IMR-90 (cell line): ENCODE measurements around the gene IGLON5. TPM values are rescaled to one million over a fixed set of nuclear protein-coding genes. Genes with fewer than 3 reads are reported as not detected.
A peak's percentile ranks its signal among the peaks of the same experiment; 100 is the strongest.

Experiments used
- ATAC-seq: fragments of 200-7000 bp; cut with Tn5 transposase; 2 replicates; pipeline ENCODE4 v1.9.1; 2020; ENCODE audit warnings: low read depth, mild to moderate bottlenecking, moderate library complexity
- BruUV-seq: library from RNA; stranded (reverse); fragments of 400-500 nt; replicated peaks from 2 replicates; lab custom pipeline; 2021; lab: Mats Ljungman, UMichigan
- CTCF ChIA-PET: fragments of 300-600 bp; formaldehyde crosslinking; extraction: SDS; loops from one replicate; lab custom pipeline; 2021; ENCODE audit warnings: antibody characterized with exemption; lab: Yijun Ruan, JAX
- POLR2A ChIA-PET: fragments of 300-600 bp; sonication (Branson Sonifier 250); formaldehyde crosslinking; loops from one replicate; lab custom pipeline; 2022; ENCODE audit warnings: antibody characterized with exemption; ENCODE audit not compliant: unreplicated experiment; lab: Charles Lee
- DNase-seq: peaks from one replicate; pipeline ENCODE4 v3.0.0; 2013
- H2AFZ ChIP-seq: replicated peaks from 2 replicates; pipeline ENCODE3; 2013; ENCODE audit warnings: low read length, mild to moderate bottlenecking; ENCODE audit not compliant: poor library complexity
- H2AK5ac ChIP-seq: 2 replicates; pipeline ENCODE4 v1.6.1; 2013; ENCODE audit warnings: low read depth, low read length, inconsistent platforms
- H2AK9ac ChIP-seq: replicated peaks from 2 replicates; pipeline ENCODE3; 2013; ENCODE audit warnings: mild to moderate bottlenecking, low read depth, low read length, moderate library complexity; ENCODE audit not compliant: poor library complexity
- H2BK120ac ChIP-seq: 2 replicates; pipeline ENCODE4 v1.6.1; 2013; ENCODE audit warnings: low read depth, low read length, inconsistent platforms
- H2BK15ac ChIP-seq: 3 replicates; pipeline ENCODE4 v1.6.1; 2013; ENCODE audit warnings: low read depth, low read length, inconsistent platforms
- H2BK20ac ChIP-seq: 2 replicates; pipeline ENCODE4 v1.6.1; 2013; ENCODE audit warnings: low read depth, mild to moderate bottlenecking, inconsistent platforms, low read length, moderate library complexity
- H2BK5ac ChIP-seq: 2 replicates; pipeline ENCODE4 v1.6.1; 2013; ENCODE audit warnings: mild to moderate bottlenecking, low read depth, low read length, inconsistent platforms; ENCODE audit not compliant: poor library complexity, severe bottlenecking
- H3K14ac ChIP-seq: replicated peaks from 2 replicates; pipeline ENCODE4 v1.6.1; 2013; ENCODE audit warnings: low read depth, low read length, inconsistent platforms
- H3K18ac ChIP-seq: 2 replicates; pipeline ENCODE4 v1.6.1; 2013; ENCODE audit warnings: low read depth, low read length, control low read depth
- H3K23ac ChIP-seq: 2 replicates; pipeline ENCODE4 v1.6.1; 2013; ENCODE audit warnings: low read depth, low read length, inconsistent platforms
- H3K27ac ChIP-seq: 2 replicates; pipeline ENCODE4 v1.5.1; 2013; ENCODE audit warnings: mild to moderate bottlenecking, control low read depth, low read length; ENCODE audit not compliant: insufficient read depth
- H3K27me3 ChIP-seq: 2 replicates; pipeline ENCODE4 v1.6.1; 2013; ENCODE audit warnings: low read length; ENCODE audit not compliant: control insufficient read depth, insufficient read depth
- H3K36me3 ChIP-seq: 2 replicates; pipeline ENCODE4 v1.6.1; 2013; ENCODE audit warnings: low read length, mixed read lengths; ENCODE audit not compliant: control insufficient read depth, insufficient read depth
- H3K4ac ChIP-seq: 2 replicates; pipeline ENCODE4 v1.6.1; 2013; ENCODE audit warnings: low read depth, low read length, inconsistent platforms
- H3K4me1 ChIP-seq: 2 replicates; pipeline ENCODE4 v1.6.1; 2013; ENCODE audit warnings: low read length, mixed read lengths; ENCODE audit not compliant: control insufficient read depth, insufficient read depth
- H3K4me2 ChIP-seq: 2 replicates; pipeline ENCODE4 v1.6.1; 2013; ENCODE audit warnings: low read depth, mild to moderate bottlenecking, control low read depth, low read length, moderate library complexity
- H3K4me3 ChIP-seq: 2 replicates; pipeline ENCODE4 v1.5.1; 2013; ENCODE audit warnings: low read depth, mild to moderate bottlenecking, control low read depth, low read length, moderate library complexity; ENCODE audit not compliant: insufficient read depth
- H3K56ac ChIP-seq: 2 replicates; pipeline ENCODE4 v1.6.1; 2013; ENCODE audit warnings: low read length, inconsistent platforms; ENCODE audit not compliant: insufficient read depth; ENCODE audit errors: extremely low read depth
- H3K79me1 ChIP-seq, 2 experiments: 2 replicates each; pipeline ENCODE4 v1.6.1; 2013; ENCODE audit warnings: low read length in 2 of 2, inconsistent platforms in 1 of 2, low read depth in 1 of 2
- H3K9ac ChIP-seq: 2 replicates; pipeline ENCODE4 v1.6.1; 2013; ENCODE audit warnings: low read depth, low read length, control low read depth
- H3K9me1 ChIP-seq: 2 replicates; pipeline ENCODE4 v1.6.1; 2013; ENCODE audit warnings: low read length, inconsistent platforms; ENCODE audit not compliant: insufficient read depth
- H3K9me3 ChIP-seq: 2 replicates; pipeline ENCODE4 v1.6.1; 2013; ENCODE audit warnings: low read length; ENCODE audit not compliant: control insufficient read depth, insufficient read depth
- H4K20me1 ChIP-seq: 2 replicates; pipeline ENCODE4 v1.6.1; 2013; ENCODE audit warnings: low read length, inconsistent platforms; ENCODE audit not compliant: insufficient read depth
- H4K5ac ChIP-seq: 2 replicates; pipeline ENCODE4 v1.6.1; 2013; ENCODE audit warnings: mild to moderate bottlenecking, low read depth, low read length, control low read depth
- H4K8ac ChIP-seq, 2 experiments: 2 replicates each; pipeline ENCODE4 v1.6.1; 2013; ENCODE audit warnings: low read depth in 2 of 2, low read length in 2 of 2, control low read depth in 1 of 2, inconsistent platforms in 1 of 2
- H4K91ac ChIP-seq: 2 replicates; pipeline ENCODE4 v1.6.1; 2013; ENCODE audit warnings: low read depth, low read length, inconsistent platforms; ENCODE audit not compliant: insufficient read depth
- MAFK ChIP-seq: IDR thresholded peaks from 2 replicates; pipeline ENCODE4 v1.6.1; 2012; ENCODE audit warnings: low read depth, low read length, improper control_type of control experiment
- POLR2A ChIP-seq: IDR thresholded peaks from 2 replicates; pipeline ENCODE4 v1.6.1; 2012; ENCODE audit warnings: mild to moderate bottlenecking, low read depth, low read length
- WGBS, 2 experiments: methylation state at CpG; one replicate each; pipeline versions ENCODE4 v1.1.5 to v1.1.7; 2013; ENCODE audit warnings: missing lambda C conversion rate in 2 of 2; ENCODE audit not compliant: insufficient read length in 1 of 2; ENCODE audit errors: extremely low coverage in 2 of 2; 5-methylcytosine and 5-hydroxymethylcytosine counted together
- dilution Hi-C: fragments of 300-500 bp; cut with HindIII; formaldehyde crosslinking; loops from one replicate; pipeline ENCODE4 v1.14.3; 2018; ENCODE audit warnings: low sequenced_read_pairs; ENCODE audit not compliant: unreplicated experiment
- in situ Hi-C: fragments of 300-500 bp; cut with MboI; formaldehyde crosslinking; loops from 3 replicates; pipeline ENCODE4 v1.14.3; 2019; ENCODE audit warnings: low sequenced_read_pairs, inconsistent platforms, mixed read lengths
- intact Hi-C: fragments of 100-400 bp; cut with micrococcal nuclease; formaldehyde crosslinking; loops from 2 replicates; pipeline ENCODE4 v1.10.0; 2022
- polyA plus RNA-seq, 3 experiments: library from polyadenylated mRNA; depleted of rRNA; stranded (reverse); fragments of >200 nt; gene quantifications; 2 replicates each; pipeline ENCODE4 v1.2.3, GENCODE V29; 2012; ENCODE audit warnings: low replicate concordance in 1 of 3
- total RNA-seq: library from RNA; depleted of rRNA; stranded (reverse); fragments of >200 nt; gene quantifications from 2 replicates; pipeline ENCODE4 v1.2.3, GENCODE V29; 2012

The IGLON5 gene
- total and polyA plus RNA-seq, 2 of the 4 experiments (the other 2 are of a cell fraction): not detected

GRCh38 chr19:51365211-51365964 is 53.9 kb downstream of the IGLON5 start:
- Histone ChIP-seq H3K4me2 (peak overlapping the region; percentile 96), H3K27me3 (no peaks in the 10 kb centered on the region), H2BK120ac (peak overlapping the region; percentile 58; the same call in 1 of the 2 replicates), H3K4me3 (peak overlapping the region; percentile 84), H2AFZ (peak overlapping the region; percentile 95), H3K4me1 (peaks cover 16% of the 10 kb centered on the region), H3K9me1 (peaks cover 15% of the 10 kb centered on the region), H3K4ac (peak overlapping the region; percentile 87), H4K20me1 (no peaks in the 10 kb centered on the region), H3K18ac (peak overlapping the region; percentile 53), H3K27ac (peak overlapping the region; percentile 94), H4K91ac (peak overlapping the region; percentile 92), H3K36me3 (no peaks in the 10 kb centered on the region), H3K56ac (peak overlapping the region; percentile 83), H3K9me3 (no peaks in the 10 kb centered on the region), H2AK9ac (peak overlapping the region; percentile 99), H3K79me1 (peaks cover 12 to 47% of the 10 kb centered on the region in 2 experiments; a peak in 3 of 4 replicates), H3K23ac (peak overlapping the region; percentile 95), H4K8ac (peak overlapping the region; percentile 77 to 92), H3K14ac (peak overlapping the region; percentile 90), H3K9ac (peak overlapping the region; percentile 94), H2BK20ac (0 out of 2 replicates have a peak overlapping the region, but pooled peaks have one; percentile 3), H2BK5ac (peak overlapping the region; percentile 90), H2AK5ac (peak overlapping the region; percentile 93), H4K5ac (peak overlapping the region; percentile 66; the same call in 1 of the 2 replicates), H2BK15ac (peak overlapping the region; percentile 73; the same call in 2 of the 3 replicates)
- ChIA-PET CTCF (no interaction called here), POLR2A (interaction anchor here (1.1 kb wide), 1 partner anchor 26 kb away, joined by 3 read pairs; no protein-coding TSS in a partner anchor)
- DNase-seq: peak; percentile 53
- TF ChIP-seq POLR2A: peak; percentile 4; the same call in 1 of the 2 replicates
- TF ChIP-seq MAFK: no peak
- dilution Hi-C loops (no loop called here), in situ Hi-C loops (no loop called here), intact Hi-C loops (no loop called here)
- 13% methylated on average over 3 of the region's 10 CpGs; no CpG with 5 or more reads in 1 of the 2 experiments for WGBS, 2 experiments
- BruUV-seq: no TSS peak
- no peak for ATAC-seq
